GM23248 (cell line): ENCODE measurements around the gene EFCC1.

Experiments
- EZH2 ChIP-seq: fragments of 200-600 bp; sonication (generic); IDR thresholded peaks from 2 replicates; pipeline ENCODE4 v1.6.1; 2018; ENCODE audit warnings: antibody characterized with exemption, mild to moderate bottlenecking; ENCODE audit not compliant: insufficient read depth, poor library complexity, severe bottlenecking
- EZH2phosphoT487 ChIP-seq: fragments of 200-600 bp; sonication (generic); IDR thresholded peaks from 2 replicates; pipeline ENCODE4 v1.6.1; 2018; ENCODE audit warnings: antibody characterized with exemption, moderate library complexity, mild to moderate bottlenecking, low read depth; ENCODE audit not compliant: insufficient read depth

- TF ChIP-seq EZH2phosphoT487 (no peak), EZH2 (no peak)
These were observed 17.6 kb downstream of the EFCC1 start for GRCh38 chr3:129018751-129019150.
